IPS DF 6.9 (cell line): ENCODE results near the gene COL6A3.

Experiments used
- DNase-seq: peaks from one replicate; pipeline ENCODE4 v3.0.0-alpha.2; 2013; ENCODE audit warnings: low read depth, low spot score
- H3K27ac ChIP-seq: one replicate; pipeline ENCODE4 v1.5.1; 2013; ENCODE audit warnings: low read length, control low read depth
- H3K27me3 ChIP-seq: 2 replicates; pipeline ENCODE4 v1.6.1; 2013; ENCODE audit warnings: mild to moderate bottlenecking, low read length; ENCODE audit not compliant: control insufficient read depth, insufficient read depth
- H3K36me3 ChIP-seq: 2 replicates; pipeline ENCODE4 v1.6.1; 2013; ENCODE audit warnings: low read length; ENCODE audit not compliant: control insufficient read depth, insufficient read depth
- H3K4me1 ChIP-seq: 2 replicates; pipeline ENCODE4 v1.6.1; 2013; ENCODE audit warnings: low read length; ENCODE audit not compliant: control insufficient read depth, insufficient read depth
- H3K4me3 ChIP-seq: 2 replicates; pipeline ENCODE4 v1.5.1; 2013; ENCODE audit warnings: mild to moderate bottlenecking, low read length
- H3K9me3 ChIP-seq: 2 replicates; pipeline ENCODE4 v1.6.1; 2013; ENCODE audit warnings: low read length, inconsistent platforms; ENCODE audit not compliant: control insufficient read depth, insufficient read depth
- WGBS: extraction: QIAGEN DNeasy Blood & Tissue Kit; methylation state at CpG from one replicate; pipeline ENCODE4 v1.1.7; 2013; ENCODE audit warnings: mixed read lengths, missing lambda C conversion rate; ENCODE audit not compliant: insufficient read length, insufficient coverage; 5-methylcytosine and 5-hydroxymethylcytosine counted together

COL6A3 gene

DNA sequence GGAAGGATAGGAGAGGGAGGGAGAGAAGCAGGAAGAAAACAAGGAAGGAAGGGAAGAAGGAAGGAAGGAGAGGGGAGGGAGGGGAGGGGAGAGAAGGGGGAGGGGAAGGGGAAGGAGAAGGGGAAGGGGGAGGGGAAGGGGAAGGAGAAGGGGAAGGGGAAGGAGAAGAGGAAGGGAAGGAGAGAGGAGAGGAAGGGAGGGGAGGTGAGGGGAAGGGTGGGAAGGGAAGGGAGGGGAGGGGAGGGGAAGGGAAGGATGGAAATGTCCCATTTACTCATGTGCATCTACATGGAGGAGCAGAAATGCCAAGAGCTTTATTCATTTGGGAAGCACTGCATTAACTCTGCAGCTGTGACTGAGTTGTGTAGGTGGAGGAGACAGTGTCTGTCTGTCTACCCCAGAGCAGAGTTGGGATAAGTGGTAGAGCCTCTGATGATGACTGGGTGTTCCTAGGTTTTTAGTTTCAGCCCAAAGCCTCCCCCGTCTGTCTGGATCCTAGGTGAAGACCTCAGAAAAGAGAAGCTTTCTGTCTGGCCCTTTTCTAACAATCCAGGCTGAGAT is 131.3 kb downstream of the COL6A3 start:
- WGBS = no CpG with 5 or more reads among the region's 1 CpG
- Histone ChIP-seq H3K27me3 (no peaks in the 10 kb centered on the region), H3K4me1 (no peaks in the 10 kb centered on the region), H3K4me3 (no peak overlapping the region), H3K27ac (no peak overlapping the region), H3K9me3 (no peaks in the 10 kb centered on the region), H3K36me3 (no peaks in the 10 kb centered on the region)
- no peak for DNase-seq

DNA sequence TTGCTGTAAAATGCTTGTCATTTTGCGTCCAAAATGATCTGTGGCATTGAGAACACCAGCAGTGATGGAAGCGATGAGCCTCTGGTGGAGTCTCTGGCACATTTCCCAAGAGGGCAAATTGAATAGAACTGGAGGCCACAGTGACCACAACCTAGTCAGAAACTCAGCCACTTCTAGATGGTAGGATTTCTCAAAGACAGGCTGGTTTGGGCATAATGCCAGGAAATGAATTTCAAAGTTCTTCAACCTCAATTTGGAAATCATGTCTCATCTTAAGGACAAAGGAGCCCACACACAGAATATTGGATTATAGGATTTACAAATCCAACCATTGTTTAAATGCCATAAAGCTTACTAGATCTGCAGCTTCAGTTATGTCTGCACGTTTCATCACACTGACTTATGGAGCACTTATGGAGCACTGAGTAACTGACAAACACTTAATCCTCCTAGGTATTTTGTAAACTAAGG is 132.1 kb downstream of the COL6A3 start:
- Histone ChIP-seq H3K9me3 (no peaks in the 10 kb centered on the region), H3K36me3 (no peaks in the 10 kb centered on the region), H3K4me3 (no peak overlapping the region), H3K27ac (no peak overlapping the region), H3K27me3 (no peaks in the 10 kb centered on the region), H3K4me1 (no peaks in the 10 kb centered on the region)
- DNase-seq = no peak
- WGBS = no CpG with 5 or more reads among the region's 3 CpGs

DNA sequence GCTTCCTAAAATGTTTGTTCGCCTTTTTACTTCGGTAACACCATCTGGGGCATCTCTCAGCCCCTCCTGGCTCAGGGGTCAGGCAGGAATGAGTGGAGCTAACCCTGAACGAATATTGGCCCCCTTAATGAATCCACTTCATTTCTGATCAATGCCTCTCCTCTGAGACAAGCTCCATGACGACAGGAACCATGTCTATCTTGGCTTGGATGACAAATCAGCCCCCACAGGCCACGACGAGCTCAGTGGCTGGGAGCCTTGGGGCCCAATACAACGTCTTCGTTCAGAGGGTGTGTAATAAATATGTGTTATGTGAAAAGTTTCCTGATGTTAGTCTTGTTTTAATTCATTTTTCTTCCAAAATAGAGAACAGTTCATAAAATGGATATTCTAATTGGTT is 133.0 kb downstream of the COL6A3 start:
- H3K36me3 ChIP-seq = no peaks in the 10 kb centered on the region
- no peaks in the 10 kb centered on the region for H3K9me3 ChIP-seq
- H3K4me1 ChIP-seq = no peaks in the 10 kb centered on the region
- no CpG with 5 or more reads among the region's 8 CpGs for WGBS
- no peaks in the 10 kb centered on the region for H3K27me3 ChIP-seq
- DNase-seq = no peak
- H3K4me3 ChIP-seq = no peak overlapping the region
- no peak overlapping the region for H3K27ac ChIP-seq

DNA sequence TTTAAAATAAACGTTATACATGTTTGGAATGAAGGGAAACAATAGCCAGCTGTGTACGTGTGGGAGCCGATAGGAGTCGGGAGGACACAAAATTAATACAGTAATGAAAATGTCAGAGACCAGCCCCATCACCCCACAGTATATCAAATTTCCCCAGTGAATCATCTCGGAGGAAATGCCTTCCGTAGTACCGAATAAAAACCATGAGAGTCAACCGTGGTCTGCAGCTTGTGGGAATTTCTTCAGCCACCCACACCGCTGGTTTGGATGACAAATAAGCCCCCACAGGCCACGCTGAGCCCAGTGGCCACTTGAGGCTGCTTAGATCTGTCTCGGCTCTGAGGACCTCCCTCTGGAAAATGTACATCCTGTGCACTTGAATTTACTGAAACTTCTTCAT is 133.7 kb downstream of the COL6A3 start:
- Histone ChIP-seq H3K27me3 (no peaks in the 10 kb centered on the region), H3K27ac (no peak overlapping the region), H3K9me3 (no peaks in the 10 kb centered on the region), H3K36me3 (no peaks in the 10 kb centered on the region), H3K4me1 (no peaks in the 10 kb centered on the region), H3K4me3 (no peak overlapping the region)
- no peak for DNase-seq
- WGBS = 100% methylated on average over 1 of the region's 11 CpGs

DNA sequence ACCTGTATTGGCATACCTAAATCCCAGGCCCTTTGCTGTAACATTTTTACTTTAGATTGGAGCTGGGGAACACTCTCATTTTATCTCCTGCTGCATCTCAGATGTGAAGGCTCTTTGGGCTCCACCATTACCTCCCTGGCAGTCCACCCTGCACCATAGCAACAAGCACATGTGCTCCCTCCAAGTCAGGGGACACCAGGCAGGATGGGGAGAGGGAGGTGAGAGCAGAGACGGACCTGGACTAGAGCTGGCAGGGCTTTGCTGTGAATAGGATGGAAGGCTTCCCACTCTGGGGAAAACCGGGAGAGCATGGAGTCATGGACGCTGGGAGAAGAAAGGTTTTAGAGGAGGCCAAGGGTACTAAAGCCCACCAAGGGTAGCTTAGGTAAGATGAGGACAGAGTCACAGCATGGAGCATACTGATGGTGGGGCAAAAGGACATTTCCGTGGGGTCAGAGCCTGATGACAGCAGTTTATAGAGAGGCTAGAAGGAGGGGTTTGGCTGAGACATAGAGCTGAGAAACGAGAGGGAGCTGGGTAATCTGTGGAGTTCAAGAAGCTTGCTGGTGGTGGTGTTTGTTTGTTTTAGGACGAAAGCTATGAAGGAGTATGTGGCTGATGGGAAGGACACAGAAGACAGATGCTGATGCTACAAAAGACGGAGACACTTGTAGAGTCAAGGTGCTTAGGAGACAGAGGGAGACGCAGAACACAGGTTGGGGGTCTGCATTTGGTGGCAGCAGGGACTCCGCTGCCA is 134.8 kb downstream of the COL6A3 start:
- no peak overlapping the region for H3K27ac ChIP-seq
- DNase-seq = no peak
- no peak overlapping the region for H3K4me3 ChIP-seq
- H3K36me3 ChIP-seq = no peaks in the 10 kb centered on the region
- H3K4me1 ChIP-seq = no peaks in the 10 kb centered on the region
- no CpG with 5 or more reads among the region's 9 CpGs for WGBS
- H3K27me3 ChIP-seq = no peaks in the 10 kb centered on the region
- no peaks in the 10 kb centered on the region for H3K9me3 ChIP-seq

DNA sequence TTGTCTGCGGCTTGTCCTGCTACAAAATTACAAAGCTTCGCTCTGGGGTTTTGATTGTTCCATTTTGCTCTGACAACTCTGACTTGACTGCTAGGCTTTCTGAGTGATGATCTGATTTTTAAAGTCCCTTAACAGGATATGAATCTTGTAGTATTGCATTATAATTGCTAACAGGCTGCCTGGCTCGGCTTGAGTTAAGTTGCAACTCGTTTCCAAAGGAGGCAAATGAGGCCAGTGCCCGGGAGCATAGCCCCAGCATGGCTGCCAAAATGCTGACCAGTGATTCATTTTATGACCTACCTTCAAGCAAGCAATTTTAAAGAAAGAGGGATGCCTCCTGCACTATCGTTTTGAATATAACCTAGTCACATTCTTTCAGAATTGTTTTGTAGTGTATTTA is 135.4 kb downstream of the COL6A3 start:
- Histone ChIP-seq H3K4me1 (no peaks in the 10 kb centered on the region), H3K27me3 (no peaks in the 10 kb centered on the region), H3K36me3 (no peaks in the 10 kb centered on the region), H3K9me3 (no peaks in the 10 kb centered on the region), H3K4me3 (no peak overlapping the region), H3K27ac (no peak overlapping the region)
- WGBS = no CpG with 5 or more reads among the region's 6 CpGs
- no peak for DNase-seq

DNA sequence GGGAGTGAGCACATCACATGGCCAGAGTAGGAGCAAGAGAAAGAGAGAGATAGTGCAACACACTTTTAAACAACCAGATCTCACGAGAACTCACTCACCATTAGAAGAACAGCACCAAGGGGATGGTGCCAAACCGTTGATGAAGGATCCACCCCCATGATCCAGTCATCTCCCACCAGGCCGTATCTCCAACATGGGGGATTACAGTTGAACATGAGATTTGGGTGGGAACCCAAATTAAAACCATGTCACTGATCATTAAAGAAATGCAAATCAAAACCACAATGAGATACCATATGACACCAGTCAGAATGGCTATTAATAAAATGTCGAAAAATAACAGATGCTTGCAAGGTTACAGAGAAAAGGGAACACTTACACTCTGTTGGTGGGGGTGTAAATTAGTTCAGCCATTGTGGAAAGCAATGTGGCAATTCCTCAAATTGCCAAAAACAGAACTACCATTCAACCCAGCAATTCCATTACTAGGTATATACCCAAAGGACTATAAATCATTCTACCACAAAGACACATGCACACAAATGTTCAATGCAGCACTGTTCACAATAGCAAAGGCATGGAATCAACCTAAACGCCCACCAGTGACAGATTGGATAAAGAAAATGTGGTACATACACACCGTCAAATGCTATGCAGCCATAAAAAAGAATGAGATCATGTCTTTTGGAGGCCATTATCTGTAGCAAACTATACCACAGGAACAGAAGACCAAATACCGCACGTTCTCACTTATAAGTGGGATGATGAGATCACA is 137.1 kb downstream of the COL6A3 start:
- no peak overlapping the region for H3K27ac ChIP-seq
- H3K36me3 ChIP-seq = no peaks in the 10 kb centered on the region
- WGBS = no CpG with 5 or more reads among the region's 8 CpGs
- no peak for DNase-seq
- no peaks in the 10 kb centered on the region for H3K9me3 ChIP-seq
- no peaks in the 10 kb centered on the region for H3K4me1 ChIP-seq
- no peak overlapping the region for H3K4me3 ChIP-seq
- H3K27me3 ChIP-seq = no peaks in the 10 kb centered on the region
